Measurements from ENCODE around the gene CAMK2N2. TPM values are rescaled to one million over a fixed set of nuclear protein-coding genes. Genes with fewer than 3 reads are reported as not detected.

Gene CAMK2N2
- polyA plus RNA-seq, 1 donor (not counting 4 experiments of a cell fraction or from before 2014, with no cell fraction given), result 0.18 TPM

DNA sequence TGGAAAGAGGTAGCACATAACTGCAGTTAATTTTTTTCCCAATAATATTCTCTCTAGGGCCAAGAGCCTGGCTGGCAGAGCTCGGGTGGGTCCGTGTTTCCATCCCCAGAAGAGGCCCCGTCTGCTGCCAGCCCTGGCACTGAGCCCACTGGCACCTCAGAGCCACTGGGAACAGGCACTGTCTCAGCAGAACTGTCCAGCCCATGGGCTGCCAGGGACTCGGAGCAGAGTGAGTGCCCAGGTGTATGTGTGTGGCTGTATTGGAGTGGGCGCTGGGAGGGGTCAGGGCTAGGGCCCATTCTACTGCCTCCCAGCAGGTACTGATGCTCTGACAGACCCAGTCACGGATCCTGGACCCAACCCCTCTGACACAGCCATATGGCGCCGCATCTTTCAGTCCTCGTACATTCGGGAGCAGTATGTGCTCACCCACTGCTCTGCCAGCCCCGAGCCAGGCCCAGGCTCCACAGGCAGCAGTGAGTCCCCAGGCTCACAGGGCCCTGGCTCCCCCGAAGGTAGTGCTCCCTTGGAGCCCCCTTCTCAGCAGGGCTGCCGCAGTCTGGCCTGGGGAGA is 23.0 kb downstream of the CAMK2N2 start:
- H3K4me2 ChIP-seq (ENCODE audit: control insufficient read depth, extremely low read depth, insufficient read depth, low read depth, low read length), result no peak overlapping the region
- no peak for DNase-seq (ENCODE audit: low read depth, low spot score)
- H3K36me3 ChIP-seq (ENCODE audit: control insufficient read depth in 2 of 2, extremely low read depth in 1 of 2, insufficient read depth in 2 of 2, low read length in 2 of 2), result peaks cover 8 to 9% of the 10 kb centered on the region in 2 experiments
- no peak for FAIRE-seq
- H2AFZ ChIP-seq (ENCODE audit: control insufficient read depth, low read length), result no peak overlapping the region
- TF ChIP-seq, protein P1, sequence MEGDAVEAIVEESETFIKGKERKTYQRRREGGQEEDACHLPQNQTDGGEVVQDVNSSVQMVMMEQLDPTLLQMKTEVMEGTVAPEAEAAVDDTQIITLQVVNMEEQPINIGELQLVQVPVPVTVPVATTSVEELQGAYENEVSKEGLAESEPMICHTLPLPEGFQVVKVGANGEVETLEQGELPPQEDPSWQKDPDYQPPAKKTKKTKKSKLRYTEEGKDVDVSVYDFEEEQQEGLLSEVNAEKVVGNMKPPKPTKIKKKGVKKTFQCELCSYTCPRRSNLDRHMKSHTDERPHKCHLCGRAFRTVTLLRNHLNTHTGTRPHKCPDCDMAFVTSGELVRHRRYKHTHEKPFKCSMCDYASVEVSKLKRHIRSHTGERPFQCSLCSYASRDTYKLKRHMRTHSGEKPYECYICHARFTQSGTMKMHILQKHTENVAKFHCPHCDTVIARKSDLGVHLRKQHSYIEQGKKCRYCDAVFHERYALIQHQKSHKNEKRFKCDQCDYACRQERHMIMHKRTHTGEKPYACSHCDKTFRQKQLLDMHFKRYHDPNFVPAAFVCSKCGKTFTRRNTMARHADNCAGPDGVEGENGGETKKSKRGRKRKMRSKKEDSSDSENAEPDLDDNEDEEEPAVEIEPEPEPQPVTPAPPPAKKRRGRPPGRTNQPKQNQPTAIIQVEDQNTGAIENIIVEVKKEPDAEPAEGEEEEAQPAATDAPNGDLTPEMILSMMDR (optimal IDR thresholded peaks at IDR 0.05 in 1 of 3, IDR thresholded peaks at IDR 0.05 in 1 of 3, conservative IDR thresholded peaks at IDR 0.05 in 1 of 3; ENCODE audit: extremely low read depth in 1 of 3, insufficient read depth in 2 of 3, low read length in 3 of 3), result no peak
- TF ChIP-seq EZH2 (IDR thresholded peaks at IDR 0.05; ENCODE audit: low read length), result no peak
- peaks cover 7% of the 10 kb centered on the region for H3K4me1 ChIP-seq (ENCODE audit: control insufficient read depth, extremely low read depth, insufficient read depth, low read length)
- no peaks in the 10 kb centered on the region for H3K79me2 ChIP-seq (ENCODE audit: control insufficient read depth, insufficient read depth, low read length)
- H3K27me3 ChIP-seq (ENCODE audit: control insufficient read depth, extremely low read depth, insufficient read depth, low read length), result peaks cover under 1% of the 10 kb centered on the region
- H4K20me1 ChIP-seq (ENCODE audit: control insufficient read depth, extremely low read depth, insufficient read depth, low read length), result no peaks in the 10 kb centered on the region
- no peaks in the 10 kb centered on the region for H3K9me1 ChIP-seq (ENCODE audit: control insufficient read depth, extremely low read depth, insufficient read depth, low read length)
- dilution Hi-C loops (cut with MboI; ENCODE audit: extremely low pct_ligation_motif_present, low sequenced_read_pairs), result no loop called here
- H3K9ac ChIP-seq (ENCODE audit: control insufficient read depth, extremely low read depth, insufficient read depth, low read length), result no peak overlapping the region
- no peak overlapping the region for H3K27ac ChIP-seq (ENCODE audit: control insufficient read depth, insufficient read depth, low read length)
- H3K4me3 ChIP-seq (ENCODE audit: control insufficient read depth in 2 of 3, extremely low read depth in 1 of 3, insufficient read depth in 2 of 3, low read depth in 1 of 3, low read length in 3 of 3), result no peak overlapping the region
- H3K9me3 ChIP-seq (ENCODE audit: control insufficient read depth, low read depth, low read length), result no peaks in the 10 kb centered on the region

DNA sequence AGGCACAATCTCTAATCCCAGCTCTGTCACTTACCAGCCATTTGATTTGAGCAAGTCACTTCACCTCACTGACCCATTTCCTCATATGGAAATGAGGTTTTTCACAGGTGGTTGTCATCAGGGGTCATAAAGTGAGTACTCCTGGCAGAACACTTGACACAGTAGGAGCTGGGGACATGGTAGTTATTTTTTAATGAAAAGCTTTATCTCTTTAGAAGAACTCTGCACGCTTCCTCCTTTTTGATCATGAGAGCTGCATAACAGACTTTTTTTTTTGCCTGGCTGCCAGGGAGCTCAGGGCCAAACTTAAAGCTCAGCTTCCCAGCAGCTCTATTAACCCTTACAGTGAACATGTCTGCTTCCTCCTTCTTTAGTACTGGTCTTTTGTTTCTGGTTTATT is 23.5 kb downstream of the CAMK2N2 start:
- no peak for FAIRE-seq

More for the DNA sequence above, 23.5 kb downstream of the CAMK2N2 start:
- DNase-seq (ENCODE audit: low read depth, low spot score), result no peak
- dilution Hi-C loops (cut with MboI; ENCODE audit: extremely low pct_ligation_motif_present, low sequenced_read_pairs), result no loop called here
- Histone ChIP-seq H2AFZ (ENCODE audit: control insufficient read depth, low read length) (no peak overlapping the region), H3K9ac (ENCODE audit: control insufficient read depth, extremely low read depth, insufficient read depth, low read length) (no peak overlapping the region), H4K20me1 (ENCODE audit: control insufficient read depth, extremely low read depth, insufficient read depth, low read length) (no peaks in the 10 kb centered on the region), H3K9me3 (ENCODE audit: control insufficient read depth, low read depth, low read length) (no peaks in the 10 kb centered on the region), H3K9me1 (ENCODE audit: control insufficient read depth, extremely low read depth, insufficient read depth, low read length) (no peaks in the 10 kb centered on the region), H3K27ac (ENCODE audit: control insufficient read depth, insufficient read depth, low read length) (no peak overlapping the region), H3K27me3 (ENCODE audit: control insufficient read depth, extremely low read depth, insufficient read depth, low read length) (peaks cover 5% of the 10 kb centered on the region), H3K4me1 (ENCODE audit: control insufficient read depth, extremely low read depth, insufficient read depth, low read length) (peaks cover 7% of the 10 kb centered on the region), H3K4me3 (ENCODE audit: control insufficient read depth in 2 of 3, extremely low read depth in 1 of 3, insufficient read depth in 2 of 3, low read depth in 1 of 3, low read length in 3 of 3) (no peak overlapping the region), H3K36me3 (ENCODE audit: control insufficient read depth in 2 of 2, extremely low read depth in 1 of 2, insufficient read depth in 2 of 2, low read length in 2 of 2) (peaks cover 6% of the 10 kb centered on the region in 2 experiments), H3K79me2 (ENCODE audit: control insufficient read depth, insufficient read depth, low read length) (no peaks in the 10 kb centered on the region), H3K4me2 (ENCODE audit: control insufficient read depth, extremely low read depth, insufficient read depth, low read depth, low read length) (no peak overlapping the region)
- TF ChIP-seq, protein P1 (optimal IDR thresholded peaks at IDR 0.05 in 1 of 3, IDR thresholded peaks at IDR 0.05 in 1 of 3, conservative IDR thresholded peaks at IDR 0.05 in 1 of 3; ENCODE audit: extremely low read depth in 1 of 3, insufficient read depth in 2 of 3, low read length in 3 of 3), result no peak
- TF ChIP-seq EZH2 (IDR thresholded peaks at IDR 0.05; ENCODE audit: low read length), result no peak

Data from keratinocyte (primary cell).